Fibroblast of the conjunctiva (primary cell): ENCODE measurements around the gene RAPGEF5.

Experiments used
- DNase-seq: peaks from one replicate; pipeline ENCODE4 v3.0.0-alpha.2; 2010; ENCODE audit warnings: low read depth

The RAPGEF5 gene

DNA sequence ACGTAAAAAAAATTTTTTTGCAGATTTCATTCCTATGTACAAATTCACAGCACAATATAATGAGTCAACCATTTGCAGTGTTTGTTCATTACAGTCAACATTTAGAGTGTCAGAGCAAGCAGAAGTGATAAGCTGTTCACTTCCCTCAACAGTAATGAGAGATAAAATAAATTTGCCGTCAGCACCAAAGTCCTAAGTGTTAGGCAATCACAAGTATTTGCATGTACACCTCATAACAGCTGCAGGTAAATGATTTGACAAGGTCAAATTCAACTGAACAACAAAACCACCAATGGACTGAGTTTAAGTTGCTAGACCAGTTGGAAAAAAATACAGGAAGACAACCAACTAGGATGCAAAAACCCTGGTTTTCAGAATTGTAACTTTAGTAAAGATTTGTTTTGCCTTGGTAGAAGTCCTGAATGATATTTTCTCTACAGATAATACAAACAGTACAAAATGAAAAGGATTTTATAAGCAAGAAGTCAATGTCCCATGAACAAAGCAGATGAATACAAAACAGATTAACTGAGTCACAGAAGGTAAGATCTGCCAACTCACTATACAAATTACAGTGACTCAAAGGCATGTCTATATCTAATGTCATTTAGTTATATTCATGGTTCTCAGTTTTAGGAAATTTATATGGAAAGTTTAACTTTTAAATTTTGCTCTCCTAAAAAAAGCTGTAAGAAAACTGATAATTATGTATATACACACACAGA lies 10.4 kb downstream of the RAPGEF5 start:
- no peak for DNase-seq

DNA sequence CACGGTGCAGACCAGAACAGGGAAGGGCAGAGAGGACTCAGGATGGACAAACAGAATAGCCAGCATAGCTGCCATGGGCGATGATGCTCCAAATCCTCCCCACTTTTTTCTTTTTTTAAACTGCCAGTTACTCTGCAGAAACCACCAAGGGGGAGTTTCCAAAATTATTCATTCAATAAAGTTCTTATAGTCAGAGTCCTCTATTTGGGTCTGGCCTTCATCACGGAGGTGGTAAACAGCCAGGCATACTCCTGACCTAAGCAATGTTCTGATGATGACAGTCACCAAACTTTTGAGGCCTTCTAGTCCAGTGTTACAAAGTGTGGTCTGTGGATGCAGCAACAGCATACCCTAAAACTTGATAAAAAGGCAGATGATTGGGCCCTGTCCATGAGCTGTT lies 12.3 kb downstream of the RAPGEF5 start:
- DNase-seq = no peak

DNA sequence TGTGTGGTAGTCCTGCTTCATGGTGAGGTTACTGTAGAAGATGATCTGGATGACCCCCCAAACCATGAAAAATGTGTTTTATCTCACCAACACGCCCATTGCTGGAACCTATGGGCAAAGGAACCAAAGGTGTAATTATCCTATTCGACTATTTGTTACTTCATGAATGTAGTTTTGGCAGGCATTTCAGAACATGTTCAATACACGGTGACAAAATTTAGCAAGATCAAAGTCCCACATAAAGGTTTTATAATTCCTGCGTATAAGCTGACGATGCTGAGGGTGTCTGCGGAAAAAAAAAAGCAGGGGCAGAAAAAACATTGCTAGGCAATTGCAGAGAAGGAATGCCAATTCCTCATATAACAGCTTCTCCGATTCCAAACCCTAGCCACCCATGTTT lies 13.3 kb downstream of the RAPGEF5 start:
- DNase-seq = no peak

- DNase-seq = no peak
Measured at GRCh38 chr7:22343071-22343470, 13.9 kb downstream of the RAPGEF5 start.

DNA sequence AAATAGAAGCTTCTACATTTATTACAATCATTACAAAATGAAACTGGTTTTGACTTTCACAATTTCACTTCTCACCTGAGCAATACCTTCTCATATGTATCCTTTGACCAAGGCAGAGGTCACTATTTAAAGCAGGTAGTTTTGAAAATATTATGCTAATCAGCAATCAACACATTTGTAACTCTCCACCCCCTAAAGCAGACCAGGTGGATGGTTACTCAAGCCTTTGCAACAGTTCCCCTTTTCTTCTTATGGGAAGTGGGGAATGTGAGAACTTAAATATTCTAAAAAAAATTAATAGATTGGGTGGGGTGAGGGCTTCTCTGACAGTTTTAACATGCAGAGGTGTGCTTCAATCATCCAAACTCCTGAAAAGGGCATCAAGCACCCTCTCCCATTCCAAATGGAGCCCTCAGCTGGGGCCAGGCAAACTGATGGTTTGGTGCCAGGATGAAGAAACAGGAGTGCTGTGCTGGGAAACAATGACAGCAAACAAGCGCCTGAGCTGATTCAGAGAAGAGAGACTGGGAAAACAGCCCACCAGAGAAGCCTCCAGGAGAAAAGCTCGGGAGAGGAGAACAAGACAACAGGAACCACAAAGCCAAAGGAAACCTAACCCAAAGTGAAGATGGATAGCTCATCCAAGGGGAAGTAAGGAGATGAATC lies 17.1 kb downstream of the RAPGEF5 start:
- DNase-seq = no peak

DNA sequence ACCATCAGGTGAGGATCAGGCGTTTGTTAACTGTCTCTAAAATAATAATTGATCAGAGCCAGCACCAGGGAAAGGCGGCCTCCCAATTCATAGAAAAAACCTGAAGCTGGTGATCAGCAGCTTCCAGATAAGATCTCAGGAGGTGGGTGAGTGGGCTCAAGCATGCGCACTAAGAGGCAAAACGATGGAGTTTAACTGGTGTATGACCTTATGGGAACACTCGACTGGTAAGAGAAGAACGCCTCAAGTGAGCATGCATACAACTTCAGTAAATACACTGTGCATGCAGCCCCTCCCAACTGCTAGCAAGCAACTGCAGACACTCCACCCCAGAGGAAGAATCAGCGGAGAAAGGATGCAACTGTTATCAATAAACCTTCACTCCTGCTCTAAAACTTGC lies 18.1 kb downstream of the RAPGEF5 start:
- DNase-seq = no peak

- no peak for DNase-seq
Measured at GRCh38 chr7:22338411-22338810, 18.5 kb downstream of the RAPGEF5 start.

DNA sequence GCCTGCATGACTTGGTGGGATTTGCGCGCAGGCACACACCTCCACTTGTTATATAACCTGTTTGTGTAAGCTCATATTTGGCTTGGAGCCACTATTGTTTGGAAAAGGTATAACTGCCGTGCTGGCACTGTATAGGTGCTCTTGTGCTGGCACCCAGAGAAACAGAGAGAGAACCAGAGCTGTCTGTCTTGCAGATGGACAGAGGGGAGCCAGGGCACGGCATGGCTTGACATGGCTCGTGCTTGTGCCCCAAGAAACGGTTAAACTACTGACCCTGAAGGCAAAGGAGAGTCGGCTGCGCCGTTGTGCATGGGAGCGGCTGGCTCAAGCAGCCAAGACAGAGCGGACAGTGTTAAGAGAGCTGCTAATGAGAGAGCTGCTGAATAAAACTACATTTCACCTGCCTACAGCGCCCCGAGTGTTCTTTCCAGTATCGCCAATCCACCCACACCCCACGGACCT lies 23.2 kb downstream of the RAPGEF5 start:
- no peak for DNase-seq

DNA sequence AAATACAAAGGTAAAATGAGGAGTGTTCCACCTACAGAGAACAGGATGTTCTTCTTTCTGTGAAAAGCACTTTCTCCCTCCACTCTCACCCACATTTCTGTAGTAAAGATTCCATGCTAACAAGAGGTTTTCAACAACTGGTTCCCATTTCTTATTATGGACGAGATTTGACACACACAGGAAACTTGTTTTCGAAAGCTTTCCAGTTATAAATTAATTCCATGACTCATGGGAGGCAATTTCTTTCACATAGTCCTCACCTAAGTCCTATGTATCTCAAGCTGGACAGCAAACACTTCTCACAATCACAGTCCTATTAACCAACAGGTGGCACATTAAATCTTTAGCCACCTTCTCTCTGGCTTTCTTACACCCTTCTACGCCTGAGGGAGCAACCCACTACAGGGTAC lies 24.5 kb downstream of the RAPGEF5 start:
- no peak for DNase-seq

GRCh38 chr7:22331704-22332103 lies 25.2 kb downstream of the RAPGEF5 start:
- no peak for DNase-seq

GRCh38 chr7:22330903-22331302 lies 26.1 kb downstream of the RAPGEF5 start:
- DNase-seq = no peak

DNA sequence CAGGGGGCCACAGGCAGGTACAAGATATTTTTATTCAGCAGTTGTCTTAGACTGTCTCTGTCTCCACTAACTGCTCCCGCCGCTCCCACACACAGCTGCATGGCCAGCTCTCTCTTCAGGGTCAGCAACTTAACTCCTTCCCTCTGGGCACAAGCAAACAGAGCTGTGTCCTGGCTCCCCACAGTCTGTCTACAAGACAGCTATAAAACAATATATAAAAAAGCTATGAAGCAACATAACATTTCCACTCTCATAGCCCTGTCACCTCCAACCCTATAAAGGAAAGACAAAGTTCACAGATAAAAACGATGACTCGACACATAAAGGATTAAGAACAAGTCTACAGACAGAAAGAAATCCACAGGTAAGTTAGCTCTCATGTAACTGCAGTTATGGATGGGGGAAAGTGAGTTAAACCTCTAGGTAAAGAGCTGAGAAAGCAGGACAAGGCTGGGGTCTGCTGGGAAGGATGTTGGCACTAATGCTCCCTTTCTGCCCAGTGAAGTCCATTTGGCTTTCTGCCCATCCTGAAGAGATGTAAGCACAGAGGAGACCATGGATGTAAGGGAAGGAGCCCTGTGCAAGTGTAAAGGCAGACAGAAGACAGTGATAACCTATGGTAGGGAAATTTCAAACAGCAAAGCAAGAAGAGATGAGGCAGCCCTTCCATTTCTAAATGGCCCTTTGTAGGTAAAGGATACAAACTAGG lies 27.0 kb downstream of the RAPGEF5 start:
- DNase-seq = no peak

GRCh38 chr7:22326181-22326580 lies 30.8 kb downstream of the RAPGEF5 start:
- no peak for DNase-seq

GRCh38 chr7:22325671-22326070 lies 31.3 kb downstream of the RAPGEF5 start:
- no peak for DNase-seq

DNA sequence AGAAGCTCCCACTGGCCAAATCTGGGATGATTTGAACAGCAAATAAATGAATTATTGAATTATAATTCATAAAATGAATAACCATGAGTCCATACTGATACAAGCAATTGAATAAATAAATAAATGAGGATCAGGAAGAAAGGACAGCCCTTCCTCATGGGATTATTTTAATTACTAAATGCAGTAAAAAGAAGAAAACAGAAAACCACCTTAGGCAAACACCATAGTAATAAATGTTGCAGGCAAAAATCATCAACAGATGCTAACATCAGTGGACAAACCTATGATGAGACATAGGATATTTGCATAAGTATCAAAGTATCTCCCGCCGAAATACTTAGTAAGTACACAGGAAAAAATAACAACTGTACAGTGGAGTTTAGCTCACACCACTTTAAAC lies 33.2 kb downstream of the RAPGEF5 start:
- no peak for DNase-seq

DNA sequence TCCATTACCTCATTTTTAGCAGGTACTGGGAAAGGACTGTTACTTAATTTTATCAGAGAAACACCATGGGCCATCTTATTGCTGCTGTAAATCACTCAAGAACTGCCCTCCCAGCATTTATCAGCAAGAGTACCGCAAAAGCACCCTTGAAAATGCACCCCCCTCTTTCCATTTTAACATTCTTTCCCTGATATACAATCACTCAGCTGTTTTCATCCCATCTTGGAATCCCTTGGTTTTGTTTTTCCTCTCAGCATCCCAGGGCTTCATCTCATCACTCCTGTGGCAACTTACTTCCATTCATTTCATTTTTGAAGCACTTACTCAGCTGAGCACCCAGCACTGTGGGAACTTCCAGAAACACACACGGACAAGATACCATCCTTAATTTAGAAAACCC lies 36.5 kb downstream of the RAPGEF5 start:
- DNase-seq = no peak

GRCh38 chr7:22319424-22320403 lies 37.2 kb downstream of the RAPGEF5 start:
- DNase-seq = no peak

GRCh38 chr7:22318376-22318775 lies 38.6 kb downstream of the RAPGEF5 start:
- DNase-seq = no peak

DNA sequence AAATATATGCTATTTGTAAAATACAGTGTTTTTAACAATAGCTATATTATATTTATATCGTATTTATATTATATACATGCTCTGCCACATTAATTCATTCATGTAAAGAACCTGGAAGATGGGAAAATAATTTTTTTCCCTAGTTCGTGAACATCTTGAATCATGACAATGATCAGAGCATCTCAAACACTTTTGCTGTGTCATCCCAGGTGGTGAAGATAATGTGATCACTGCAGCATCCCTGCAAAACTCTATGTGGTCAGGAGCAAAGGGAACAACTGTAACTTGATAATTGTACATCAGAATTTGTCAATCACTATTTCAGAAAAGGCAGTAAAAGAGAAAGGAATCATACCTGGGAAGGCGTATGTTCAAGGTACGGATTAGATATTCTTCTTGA lies 39.3 kb downstream of the RAPGEF5 start:
- no peak for DNase-seq

DNA sequence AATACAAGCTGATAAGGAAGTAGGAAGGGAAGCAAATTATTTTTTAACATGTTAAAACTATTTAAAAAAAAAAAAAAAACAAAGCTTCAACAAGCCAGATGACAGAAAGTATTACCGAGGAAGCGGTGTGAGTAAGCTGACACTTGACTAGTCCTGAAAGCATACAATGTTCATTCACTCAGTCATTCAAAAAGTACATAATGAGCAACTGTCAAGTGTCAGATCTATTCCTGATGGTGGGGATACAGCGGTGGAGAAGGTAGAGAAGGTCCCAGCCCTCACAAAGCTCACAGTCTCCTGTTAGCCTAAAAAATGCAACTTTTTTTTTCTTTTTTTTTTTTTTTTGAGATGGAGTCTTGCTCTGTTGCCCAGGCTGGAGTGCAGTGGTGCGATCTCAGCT lies 40.0 kb downstream of the RAPGEF5 start:
- DNase-seq = no peak

DNA sequence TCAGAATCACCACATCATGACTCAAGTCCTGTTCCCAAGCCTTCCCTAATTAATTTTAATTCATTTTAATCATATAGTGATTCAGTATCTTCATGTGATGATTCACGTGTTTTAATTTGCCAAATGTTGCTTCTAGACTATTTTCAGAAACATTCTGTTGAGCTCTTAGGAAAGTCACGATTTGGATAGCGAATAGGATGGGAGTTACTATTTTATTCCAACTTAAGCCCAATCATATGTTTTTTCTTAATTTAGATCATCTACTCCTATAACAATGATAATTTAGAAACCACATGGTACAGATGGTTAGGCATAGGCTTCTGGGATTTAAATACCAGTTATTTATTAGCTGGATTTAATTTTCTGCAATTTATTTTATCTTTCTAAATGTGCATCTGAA lies 49.1 kb downstream of the RAPGEF5 start:
- no peak for DNase-seq

DNA sequence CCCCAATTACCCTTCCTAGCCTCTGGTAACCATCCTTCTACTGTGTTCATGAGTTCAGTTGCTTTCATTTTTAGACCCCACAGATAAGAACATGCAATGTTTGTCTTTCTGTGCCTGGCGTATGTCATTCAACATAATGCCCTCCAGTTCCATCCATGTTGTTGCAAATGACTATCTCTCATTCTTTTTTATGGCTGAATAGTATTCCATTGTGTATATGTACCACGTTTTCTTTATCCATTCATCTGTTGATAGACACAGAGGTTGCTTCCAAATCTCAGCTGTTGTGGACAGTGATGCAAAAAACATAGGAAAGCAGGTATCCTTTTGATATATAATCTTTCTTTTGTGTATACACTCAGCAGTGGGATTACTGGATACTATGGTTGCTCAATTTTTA lies 51.2 kb downstream of the RAPGEF5 start:
- DNase-seq = no peak
